ENCODE measurements around the gene IRF2.
"Not testable (repeated sequence)": the region's sequence is repeated elsewhere in the genome, so short reads cannot be mapped to it uniquely, and the experiment has no call there.

The IRF2 gene

GRCh38 chr4:184347251-184348239, 126.8 kb downstream of the IRF2 start:
- no peak for DNase-seq (ENCODE audit: low read depth in 3 of 3)

- no peak for DNase-seq (ENCODE audit: low read depth in 3 of 3)
Observed at GRCh38 chr4:184346682-184347081, 127.7 kb downstream of the IRF2 start.

GRCh38 chr4:184346273-184346672, 128.1 kb downstream of the IRF2 start:
- not testable (repeated sequence) for DNase-seq (ENCODE audit: low read depth in 3 of 3)

- DNase-seq (ENCODE audit: low read depth in 3 of 3): no peak
Observed at GRCh38 chr4:184345573-184345922, 128.8 kb downstream of the IRF2 start.

- DNase-seq (ENCODE audit: low read depth in 3 of 3): no peak
Observed at GRCh38 chr4:184344899-184345572, 129.3 kb downstream of the IRF2 start.

GRCh38 chr4:184344435-184344834, 129.9 kb downstream of the IRF2 start:
- DNase-seq (ENCODE audit: low read depth in 3 of 3): no peak

GRCh38 chr4:184343502-184344177, 130.7 kb downstream of the IRF2 start:
- peak in 2 of 3 experiments; percentile 3 to 20 for DNase-seq (ENCODE audit: low read depth in 3 of 3)

- not testable (repeated sequence) for DNase-seq (ENCODE audit: low read depth in 3 of 3)
Observed at GRCh38 chr4:184342857-184343237, 131.5 kb downstream of the IRF2 start.

GRCh38 chr4:184342167-184342856, 132.0 kb downstream of the IRF2 start:
- no peak for DNase-seq (ENCODE audit: low read depth in 3 of 3)

- not testable (repeated sequence) for DNase-seq (ENCODE audit: low read depth in 3 of 3)
Observed at GRCh38 chr4:184339398-184340193, 134.8 kb downstream of the IRF2 start.

- DNase-seq (ENCODE audit: low read depth in 3 of 3): no peak
Observed at GRCh38 chr4:184337907-184338306, 136.4 kb downstream of the IRF2 start.
